Heart left ventricle (tissue), 16 donors: ENCODE measurements around the gene WWOX. TPM values are rescaled to one million over a fixed set of nuclear protein-coding genes. Genes with fewer than 3 reads are reported as not detected.

Source experiments
- ATAC-seq, 4 donors: fragments of 200-7000 bp; cut with Tn5 transposase; one replicate each; pipeline ENCODE4 v1.9.1; 2020 to 2022; ENCODE audit warnings: moderate library complexity in 4 of 4, mild to moderate bottlenecking in 3 of 4, moderate number of reproducible peaks in 1 of 4
- DNase-seq, 5 donors: peaks; one replicate each; pipeline ENCODE4 v3.0.0-alpha.2; 2020
- H3K27ac ChIP-seq, 12 donors: fragments of 200-600 bp; sonication (generic) in 4 of 12; one replicate each; pipeline versions ENCODE4 v1.5.0 to v1.8.0; 2016 to 2022; ENCODE audit warnings: mild to moderate bottlenecking in 2 of 12
- H3K27me3 ChIP-seq, 9 donors: fragments of 200-600 bp; sonication (generic) in 2 of 9; one replicate each; pipeline versions ENCODE4 v1.5.1 to v1.8.0; 2016 to 2022; ENCODE audit warnings: mild to moderate bottlenecking in 3 of 9
- H3K36me3 ChIP-seq, 9 donors: fragments of 200-600 bp; sonication (generic) in 2 of 9; one replicate each; pipeline versions ENCODE4 v1.5.0 to v1.8.0; 2018 to 2022; ENCODE audit warnings: mild to moderate bottlenecking in 2 of 9
- H3K4me1 ChIP-seq, 12 donors: fragments of 200-600 bp; sonication (generic) in 4 of 12; one replicate each; pipeline versions ENCODE4 v1.5.0 to v1.8.0; 2016 to 2022; ENCODE audit warnings: mild to moderate bottlenecking in 3 of 12
- H3K4me3 ChIP-seq, 12 donors: fragments of 200-600 bp; sonication (generic) in 4 of 12; one replicate each; pipeline versions ENCODE4 v1.5.0 to v1.8.0; 2017 to 2022; ENCODE audit warnings: mild to moderate bottlenecking in 9 of 12, moderate library complexity in 4 of 12
- H3K9me3 ChIP-seq, 12 donors: fragments of 200-600 bp; sonication (generic) in 4 of 12; one replicate each; pipeline versions ENCODE4 v1.5.0 to v1.8.0; 2016 to 2022; ENCODE audit warnings: mild to moderate bottlenecking in 1 of 12
- CTCF ChIP-seq, 12 donors: fragments of 200-600 bp; sonication (generic) in 4 of 12; IDR thresholded peaks; one replicate each; pipeline versions ENCODE4 v1.5.0 to v1.8.0; 2018 to 2022; ENCODE audit warnings: antibody characterized with exemption in 12 of 12, mild to moderate bottlenecking in 5 of 12
- POLR2A ChIP-seq, 2 donors: fragments of 450-650 bp; IDR thresholded peaks; one replicate each; pipeline ENCODE4 v1.6.1; 2017; ENCODE audit warnings: antibody characterized with exemption in 2 of 2, mild to moderate bottlenecking in 2 of 2, moderate library complexity in 2 of 2
- WGBS, 4 donors: extraction: QIAGEN DNeasy Blood & Tissue Kit in 2 of 4; methylation state at CpG; one replicate each; pipeline versions ENCODE4 v1.1.5 to v1.1.7; 2013 to 2018; 5-methylcytosine and 5-hydroxymethylcytosine counted together
- intact Hi-C, 10 donors: fragments of 100-400 bp; cut with DNase I; formaldehyde crosslinking; loops; one replicate each; pipeline versions ENCODE4 v1.11.1 to v1.14.2; 2022
- polyA plus RNA-seq, 2 donors: library from polyadenylated mRNA; stranded (reverse); fragments of 200-250 nt; gene quantifications; one replicate each; pipeline ENCODE4 v1.2.3, GENCODE V29; 2013
- total RNA-seq, 9 donors: library from RNA; depleted of rRNA in 2 of 9; stranded (reverse); fragments of >200 nt in 2 of 9; fragmentation: NEBNext Ultra II Directional in 3 of 9; extraction: Animal tissue kit (Norgen Biotek cat#: 25700) in 3 of 9; gene quantifications; one replicate each; pipeline versions ENCODE4 v1.1.0 to v1.2.4, GENCODE V29; 2016 to 2023
- donor health status: ischemic (EF 13 %, LVEDD 7.1; RV severe dilation, severe dysfunction).
- donor health status: healthy with polysubstance abuse.
- donor health status: DM: no; HTN: yes; CAD: no.
- donor health status: DM: no; HTN: no; CAD: no.
- donor health status: ischemic (EF 25% LVEDD 6.9; RV normal size, moderate dysfunction).
- donor health status: ischemic (EF 25% LVEDD 5.7; RV mildly dilated, moderate dysfunction).
- donor health status: healthy.
- donor health status: DM: yes; HTN: yes; CAD: no.
- donor health status: ischemic (EF 35%, LVEDD 5.7; RV mildly dilated, moderate dysfunction).
- donor health status: nonischemic (EF 11% LVEDD 7.7; RV severe dilation, severe dysfunction).
- donor health status: DM: yes; HTN: yes; CAD: no.
- donor health status: PGD.
- donor health status: ischemic (EF 29% LVEDD 5.4; RV normal size, mild dysfunction).
- donor health status: nonischemic (EF 23%, LVEDD 6.1; RV moderate dilation, normal function).

The WWOX gene
- total and polyA plus RNA-seq, 11 donors: 4.3 to 18.3 (median 9.1) TPM

- WGBS, 4 donors: 82 to 90% (median 87%) methylated on average over 5 of the region's 5 CpGs
- H3K9me3 ChIP-seq: no peaks in the 10 kb centered on the region
- peaks cover 0 to 3% (median 0%) of the 10 kb centered on the region in 12 donors for H3K4me1 ChIP-seq
- DNase-seq (no peak), ATAC-seq (peak in 1 of 4 donors; percentile 28)
- H3K27ac ChIP-seq: no peak overlapping the region
- H3K4me3 ChIP-seq: no peak overlapping the region
- intact Hi-C loops: no loop called here
- H3K36me3 ChIP-seq: peaks cover 0 to 39% (median 9%) of the 10 kb centered on the region in 9 donors
- TF ChIP-seq POLR2A (IDR thresholded peaks at IDR 0.05): no peak
- TF ChIP-seq CTCF (IDR thresholded peaks at IDR 0.05): no peak
- H3K27me3 ChIP-seq: no peaks in the 10 kb centered on the region
Measured at GRCh38 chr16:78108451-78108850, 9.0 kb downstream of the WWOX start.

GRCh38 chr16:78113258-78113657, 13.8 kb downstream of the WWOX start:
- ATAC-seq (no peak), DNase-seq (no peak)
- no peak overlapping the region for H3K27ac ChIP-seq
- WGBS, 4 donors: 92 to 100% (median 98%) methylated on average over 2 of the region's 2 CpGs
- no peaks in the 10 kb centered on the region for H3K4me1 ChIP-seq
- intact Hi-C loops: loop anchor here in 1 of 10 donors (10.0 kb wide), 1 partner anchor 1492 kb away; the partner anchor contains the start of gene MAF
- no peaks in the 10 kb centered on the region for H3K27me3 ChIP-seq
- H3K4me3 ChIP-seq: no peak overlapping the region
- H3K9me3 ChIP-seq: no peaks in the 10 kb centered on the region
- TF ChIP-seq POLR2A (IDR thresholded peaks at IDR 0.05): no peak
- peaks cover 0 to 78% (median 26%) of the 10 kb centered on the region in 9 donors for H3K36me3 ChIP-seq

- peaks cover 0 to 73% (median 26%) of the 10 kb centered on the region in 9 donors for H3K36me3 ChIP-seq
- no peak for TF ChIP-seq POLR2A (IDR thresholded peaks at IDR 0.05)
- no peak for TF ChIP-seq CTCF (IDR thresholded peaks at IDR 0.05)
- WGBS, 4 donors: 93 to 95% (median 95%) methylated on average over 5 of the region's 5 CpGs
- no peaks in the 10 kb centered on the region for H3K4me1 ChIP-seq
- DNase-seq (no peak), ATAC-seq (no peak)
- H3K4me3 ChIP-seq: no peak overlapping the region
- no peaks in the 10 kb centered on the region for H3K27me3 ChIP-seq
- no peak overlapping the region for H3K27ac ChIP-seq
- no peaks in the 10 kb centered on the region for H3K9me3 ChIP-seq
- intact Hi-C loops: loop anchor here in 1 of 10 donors (10.0 kb wide), 1 partner anchor 1489 kb away; the partner anchor contains the start of gene MAF
Measured at GRCh38 chr16:78115659-78116058, 16.2 kb downstream of the WWOX start.

- Histone ChIP-seq H3K27me3 (no peaks in the 10 kb centered on the region), H3K27ac (no peak overlapping the region), H3K36me3 (peaks cover 0 to 66% (median 20%) of the 10 kb centered on the region in 9 donors), H3K4me3 (no peak overlapping the region), H3K4me1 (no peaks in the 10 kb centered on the region), H3K9me3 (no peaks in the 10 kb centered on the region)
- ATAC-seq: no peak
- DNase-seq: no peak
- WGBS, 4 donors: 61 to 80% (median 69%) methylated on average over 4 of the region's 4 CpGs
- intact Hi-C loops: loop anchor here in 1 of 10 donors (10.0 kb wide), 1 partner anchor 1488 kb away; the partner anchor contains the start of gene MAF
- TF ChIP-seq POLR2A (IDR thresholded peaks at IDR 0.05) (no peak), CTCF (IDR thresholded peaks at IDR 0.05) (no peak)
Measured at GRCh38 chr16:78116946-78117345, 17.5 kb downstream of the WWOX start.

- no peak for ATAC-seq
- 85 to 91% (median 87%) methylated on average over 5 of the region's 5 CpGs for WGBS, 4 donors
Measured at GRCh38 chr16:78117391-78117790, 17.9 kb downstream of the WWOX start.

More at GRCh38 chr16:78117391-78117790, 17.9 kb downstream of the WWOX start:
- Histone ChIP-seq H3K36me3 (peaks cover 0 to 66% (median 17%) of the 10 kb centered on the region in 9 donors), H3K4me3 (no peak overlapping the region), H3K9me3 (no peaks in the 10 kb centered on the region), H3K4me1 (no peaks in the 10 kb centered on the region), H3K27ac (no peak overlapping the region), H3K27me3 (no peaks in the 10 kb centered on the region)
- TF ChIP-seq POLR2A (IDR thresholded peaks at IDR 0.05) (no peak), CTCF (IDR thresholded peaks at IDR 0.05) (no peak)
- no peak for DNase-seq
- intact Hi-C loops: loop anchor here in 1 of 10 donors (10.0 kb wide), 1 partner anchor 1487 kb away; the partner anchor contains the start of gene MAF
